Stimulated activated memory B cell treated with anti-CD40 and anti-IgM and Interleukin-4, amounts not matched to agents 10 μg/mL and 1 μg/mL and 100 μg/mL, for 72 hours (primary cell): ENCODE data around the gene FGFBP3.

ENCODE experiments used
- ATAC-seq: fragments of 150-1000 bp; cut with Tn5 transposase; 2 replicates; pipeline ENCODE4 v1.10.0; 2021
- H3K27ac Mint-ChIP-seq: one replicate; pipeline ENCODE4 v1.8.0; 2022; ENCODE audit warnings: mild to moderate bottlenecking, mixed read lengths
- H3K27me3 Mint-ChIP-seq: one replicate; pipeline ENCODE4 v1.8.0; 2022; ENCODE audit warnings: mixed read lengths
- H3K36me3 Mint-ChIP-seq: one replicate; pipeline ENCODE4 v1.8.0; 2022; ENCODE audit warnings: mixed read lengths
- H3K4me1 Mint-ChIP-seq: one replicate; pipeline ENCODE4 v1.8.0; 2022; ENCODE audit warnings: mixed read lengths
- H3K4me3 Mint-ChIP-seq: one replicate; pipeline ENCODE4 v1.8.0; 2022; ENCODE audit warnings: mild to moderate bottlenecking, moderate library complexity, mixed read lengths
- H3K9me3 Mint-ChIP-seq: one replicate; pipeline ENCODE4 v1.8.0; 2022; ENCODE audit warnings: mixed read lengths

FGFBP3 gene, protein sequence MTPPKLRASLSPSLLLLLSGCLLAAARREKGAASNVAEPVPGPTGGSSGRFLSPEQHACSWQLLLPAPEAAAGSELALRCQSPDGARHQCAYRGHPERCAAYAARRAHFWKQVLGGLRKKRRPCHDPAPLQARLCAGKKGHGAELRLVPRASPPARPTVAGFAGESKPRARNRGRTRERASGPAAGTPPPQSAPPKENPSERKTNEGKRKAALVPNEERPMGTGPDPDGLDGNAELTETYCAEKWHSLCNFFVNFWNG

GRCh38 chr10:91909117-91909677 is at the start of gene FGFBP3:
TSS of gene FGFBP3 (minus strand) at chr10:91909486. CDS start at chr10:91908969, 517 bp downstream.
- Mint-ChIP-seq H3K4me1 (peaks cover 25% of the 10 kb centered on the region), H3K36me3 (peaks cover 11% of the 10 kb centered on the region), H3K9me3 (no peaks in the 10 kb centered on the region)

DNA sequence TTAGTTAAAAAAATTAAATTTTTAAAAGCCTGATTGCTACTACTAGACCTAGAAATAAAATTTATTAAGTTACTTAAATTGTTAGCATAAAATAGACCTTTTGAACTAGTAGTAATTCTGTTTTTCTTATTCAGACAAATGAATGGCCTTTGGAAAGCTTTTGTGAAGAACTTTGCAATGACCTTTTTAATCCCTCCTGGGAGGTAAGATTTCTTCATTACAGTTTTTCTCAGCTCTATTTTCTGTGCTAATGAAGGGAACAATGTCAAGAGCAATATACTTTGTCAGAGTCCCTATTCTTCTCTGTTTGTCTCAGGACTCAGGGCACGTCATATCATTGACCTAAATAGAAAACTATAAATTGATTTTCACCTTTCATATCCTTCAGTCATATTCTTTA is 47.8 kb upstream of the FGFBP3 start:
- no peak for ATAC-seq
- Mint-ChIP-seq H3K4me3 (no peak overlapping the region), H3K36me3 (peaks cover 82% of the 10 kb centered on the region), H3K4me1 (no peaks in the 10 kb centered on the region), H3K27ac (no peak overlapping the region), H3K27me3 (no peaks in the 10 kb centered on the region), H3K9me3 (no peaks in the 10 kb centered on the region)

More at GRCh38 chr10:91909117-91909677, at the start of gene FGFBP3:
- H3K4me3 Mint-ChIP-seq: peak within 1 kb of the TSS; percentile 93
- H3K27ac Mint-ChIP-seq: peak within 1 kb of the TSS; percentile 63
- no peak for ATAC-seq
- no peaks in the 10 kb centered on the region for H3K27me3 Mint-ChIP-seq

DNA sequence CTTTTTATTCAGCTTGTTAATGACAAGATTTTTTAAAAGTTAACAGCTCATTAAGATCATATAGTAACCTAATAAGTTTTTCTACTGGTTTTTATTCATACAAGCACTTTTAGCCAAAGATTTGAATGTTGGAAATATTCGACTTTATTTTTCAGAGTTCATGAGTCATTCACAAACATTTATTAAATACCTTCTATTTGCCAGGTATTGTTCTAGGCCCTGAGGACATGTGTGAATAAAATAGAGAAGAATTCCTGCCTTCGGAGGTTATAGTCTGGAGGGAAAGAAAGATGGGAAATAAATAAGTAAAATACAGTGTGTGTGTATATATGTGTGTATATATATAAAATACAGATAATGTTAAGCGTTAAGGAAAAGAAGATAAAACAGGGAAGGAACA is 45.8 kb upstream of the FGFBP3 start:
- H3K27ac Mint-ChIP-seq: no peak overlapping the region
- ATAC-seq: no peak
- no peaks in the 10 kb centered on the region for H3K4me1 Mint-ChIP-seq
- H3K36me3 Mint-ChIP-seq: peaks cover 79% of the 10 kb centered on the region
- H3K9me3 Mint-ChIP-seq: no peaks in the 10 kb centered on the region
- no peaks in the 10 kb centered on the region for H3K27me3 Mint-ChIP-seq
- no peak overlapping the region for H3K4me3 Mint-ChIP-seq

DNA sequence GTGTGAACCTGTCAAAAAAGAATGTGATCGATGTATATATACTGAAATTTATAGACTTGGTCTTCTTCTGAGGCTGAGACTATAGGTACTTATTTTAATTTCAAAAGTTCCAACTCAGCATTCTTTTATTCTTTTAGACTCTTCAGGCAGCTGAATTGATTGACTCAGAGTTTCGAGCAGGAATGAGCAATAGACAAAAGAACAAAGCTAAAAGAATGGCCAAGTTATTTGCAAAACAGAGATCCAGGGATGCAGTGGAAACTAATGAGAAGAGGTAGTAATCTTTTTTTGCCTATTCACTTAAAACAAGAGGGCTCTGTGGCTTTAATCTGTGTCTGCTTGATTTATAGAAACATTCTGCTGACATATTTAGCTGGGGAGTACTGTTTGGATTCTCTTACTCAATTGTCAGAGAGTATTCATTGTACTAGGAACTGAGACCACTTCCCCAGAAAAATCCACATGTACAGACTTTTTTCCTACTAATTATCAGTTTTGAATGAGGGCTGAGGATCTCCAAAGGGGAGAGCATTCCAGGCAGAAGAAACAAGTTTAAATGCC is 44.4 kb upstream of the FGFBP3 start:
- H3K27ac Mint-ChIP-seq: no peak overlapping the region
- no peaks in the 10 kb centered on the region for H3K9me3 Mint-ChIP-seq
- H3K4me1 Mint-ChIP-seq: no peaks in the 10 kb centered on the region
- H3K4me3 Mint-ChIP-seq: no peak overlapping the region
- peaks cover 77% of the 10 kb centered on the region for H3K36me3 Mint-ChIP-seq
- H3K27me3 Mint-ChIP-seq: no peaks in the 10 kb centered on the region
- ATAC-seq: no peak

GRCh38 chr10:91944880-91945630 is 35.8 kb upstream of the FGFBP3 start:
- no peak overlapping the region for H3K4me3 Mint-ChIP-seq
- H3K9me3 Mint-ChIP-seq: no peaks in the 10 kb centered on the region
- no peak overlapping the region for H3K27ac Mint-ChIP-seq
- no peaks in the 10 kb centered on the region for H3K27me3 Mint-ChIP-seq
- H3K4me1 Mint-ChIP-seq: no peaks in the 10 kb centered on the region
- H3K36me3 Mint-ChIP-seq: peaks cover 35% of the 10 kb centered on the region
- peak; percentile 51 for ATAC-seq

DNA sequence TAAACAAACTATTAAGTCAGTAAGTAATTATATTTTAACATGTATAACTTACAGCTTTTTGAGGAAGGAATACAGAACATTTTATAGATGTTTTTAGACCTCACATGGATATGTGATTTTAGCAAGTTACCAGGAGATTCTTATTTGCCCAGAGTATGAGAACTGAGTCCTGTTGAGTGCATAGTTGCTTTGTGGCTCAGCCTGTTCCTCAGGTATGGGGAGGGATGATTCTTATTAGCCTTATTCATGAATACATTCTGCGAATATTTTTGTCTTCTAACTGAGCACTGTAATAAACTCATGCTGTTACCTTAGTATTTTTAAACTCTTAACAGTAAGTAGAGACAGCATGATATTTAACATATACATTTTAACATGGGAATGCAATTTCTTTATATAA is 32.1 kb upstream of the FGFBP3 start:
- H3K4me3 Mint-ChIP-seq: no peak overlapping the region
- peaks cover 46% of the 10 kb centered on the region for H3K36me3 Mint-ChIP-seq
- ATAC-seq: no peak
- peaks cover 11% of the 10 kb centered on the region for H3K4me1 Mint-ChIP-seq
- H3K9me3 Mint-ChIP-seq: no peaks in the 10 kb centered on the region
- H3K27ac Mint-ChIP-seq: no peak overlapping the region
- H3K27me3 Mint-ChIP-seq: no peaks in the 10 kb centered on the region

DNA sequence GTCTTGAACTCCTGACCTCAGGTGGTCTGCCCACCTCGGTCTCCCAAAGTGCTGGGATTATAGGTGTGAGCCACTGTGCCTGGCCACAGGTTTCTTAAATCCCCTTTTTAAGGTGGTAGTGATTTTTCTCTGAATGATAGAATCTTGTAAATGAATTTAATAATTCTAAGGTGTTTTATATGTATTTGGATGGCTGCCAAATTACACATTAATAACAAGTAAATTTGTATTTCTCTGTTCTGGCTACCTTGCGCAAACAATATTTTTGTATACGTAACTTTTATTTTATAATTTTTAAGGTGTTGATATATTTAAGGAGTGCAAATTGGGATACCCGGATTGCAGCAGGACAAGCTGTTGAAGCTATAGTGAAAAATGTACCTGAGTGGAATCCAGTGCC is 30.4 kb upstream of the FGFBP3 start:
- Mint-ChIP-seq H3K4me3 (no peak overlapping the region), H3K27ac (no peak overlapping the region), H3K36me3 (peaks cover 50% of the 10 kb centered on the region), H3K27me3 (no peaks in the 10 kb centered on the region), H3K9me3 (no peaks in the 10 kb centered on the region), H3K4me1 (peaks cover 18% of the 10 kb centered on the region)
- ATAC-seq: no peak

GRCh38 chr10:91935886-91936285 is 26.6 kb upstream of the FGFBP3 start:
- Mint-ChIP-seq H3K27ac (no peak overlapping the region), H3K4me1 (peaks cover 47% of the 10 kb centered on the region), H3K9me3 (no peaks in the 10 kb centered on the region), H3K27me3 (no peaks in the 10 kb centered on the region), H3K36me3 (peaks cover 63% of the 10 kb centered on the region), H3K4me3 (no peak overlapping the region)
- no peak for ATAC-seq

GRCh38 chr10:91932737-91933136 is 23.5 kb upstream of the FGFBP3 start:
- Mint-ChIP-seq H3K4me3 (no peak overlapping the region), H3K27ac (peak overlapping the region; percentile 0), H3K9me3 (no peaks in the 10 kb centered on the region), H3K4me1 (peaks cover 38% of the 10 kb centered on the region), H3K27me3 (no peaks in the 10 kb centered on the region), H3K36me3 (peaks cover 50% of the 10 kb centered on the region)
- ATAC-seq: no peak

- Mint-ChIP-seq H3K36me3 (peaks cover 47% of the 10 kb centered on the region), H3K27ac (no peak overlapping the region), H3K4me3 (no peak overlapping the region), H3K27me3 (no peaks in the 10 kb centered on the region), H3K4me1 (peaks cover 46% of the 10 kb centered on the region), H3K9me3 (no peaks in the 10 kb centered on the region)
- ATAC-seq: no peak
These were observed 22.4 kb upstream of the FGFBP3 start for GRCh38 chr10:91931526-91932190.

GRCh38 chr10:91930939-91931338 is 21.7 kb upstream of the FGFBP3 start:
- H3K9me3 Mint-ChIP-seq: no peaks in the 10 kb centered on the region
- peaks cover 48% of the 10 kb centered on the region for H3K4me1 Mint-ChIP-seq
- peaks cover 47% of the 10 kb centered on the region for H3K36me3 Mint-ChIP-seq
- H3K27ac Mint-ChIP-seq: no peak overlapping the region
- no peaks in the 10 kb centered on the region for H3K27me3 Mint-ChIP-seq
- no peak for ATAC-seq
- no peak overlapping the region for H3K4me3 Mint-ChIP-seq

DNA sequence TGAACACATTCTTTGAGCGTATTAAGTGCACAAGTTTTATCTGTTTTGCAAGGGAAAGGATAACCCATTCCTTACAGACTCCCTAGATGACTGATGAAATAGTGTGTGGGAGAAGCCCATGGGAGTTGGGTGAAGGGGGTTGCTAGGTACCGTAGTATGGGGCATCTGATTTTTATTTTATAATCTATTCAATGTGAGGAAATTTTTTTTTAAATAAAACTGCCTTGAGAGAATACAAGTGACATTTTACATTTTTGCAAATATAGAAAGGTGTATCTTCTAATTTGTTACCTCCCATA is 15.7 kb upstream of the FGFBP3 start:
- Mint-ChIP-seq H3K4me1 (peaks cover 26% of the 10 kb centered on the region), H3K36me3 (peaks cover 19% of the 10 kb centered on the region), H3K9me3 (no peaks in the 10 kb centered on the region), H3K27me3 (no peaks in the 10 kb centered on the region), H3K27ac (peak overlapping the region; percentile 96), H3K4me3 (peak overlapping the region; percentile 84)
- ATAC-seq: no peak

GRCh38 chr10:91924212-91925021 is 15.1 kb upstream of the FGFBP3 start:
- Mint-ChIP-seq H3K36me3 (peaks cover 19% of the 10 kb centered on the region), H3K27ac (peak overlapping the region; percentile 96), H3K4me3 (peak overlapping the region; percentile 84), H3K4me1 (peaks cover 26% of the 10 kb centered on the region), H3K9me3 (no peaks in the 10 kb centered on the region), H3K27me3 (peaks cover 1% of the 10 kb centered on the region)
- peak; percentile 44 for ATAC-seq

DNA sequence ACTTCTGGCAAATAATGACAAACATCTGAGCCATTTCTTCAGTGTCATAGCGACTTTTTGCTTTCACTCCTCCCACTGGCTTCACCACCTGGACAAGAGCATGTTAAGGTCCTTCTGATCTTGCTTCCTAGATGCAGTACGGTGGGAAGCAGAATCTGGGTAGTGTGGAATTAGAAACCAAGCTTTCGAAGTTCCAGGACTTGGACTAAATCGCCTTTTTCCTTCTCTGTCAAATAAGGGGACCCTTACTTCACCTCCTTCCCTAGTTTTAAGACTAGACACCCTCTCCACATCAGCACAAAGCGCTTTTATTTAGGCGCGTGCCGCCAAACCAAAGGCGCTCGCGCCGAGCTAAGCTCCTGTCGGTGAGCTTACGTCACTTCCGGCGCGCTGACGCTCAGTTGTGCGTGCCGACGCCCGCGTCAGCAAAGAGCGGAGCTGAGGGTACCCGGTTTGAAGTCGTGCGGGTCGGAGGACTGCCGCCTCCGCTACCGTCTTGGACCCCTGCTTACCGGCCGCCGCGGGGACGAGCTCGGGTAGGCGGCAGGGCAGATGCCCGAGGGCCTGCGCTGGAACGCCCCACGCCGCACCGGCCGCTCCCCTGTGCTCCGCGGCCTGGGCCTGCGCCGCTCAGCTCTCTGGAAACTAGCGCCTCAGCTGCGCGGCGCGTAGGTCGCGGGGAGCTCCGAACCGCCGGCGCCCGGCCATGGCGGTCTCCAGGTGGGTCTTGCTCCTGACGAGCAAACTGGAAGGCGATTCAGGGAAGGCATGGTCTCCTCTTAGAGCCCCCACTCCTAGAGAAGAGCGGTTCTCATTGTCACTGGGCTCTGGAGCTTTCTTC is 14.3 kb upstream of the FGFBP3 start, which contains the start of gene BTAF1:
Gene BTAF1 (plus strand): TSS at position 400 of the 841 bp plus-strand sequence. CDS start 307 bp downstream, at position 707.
- Mint-ChIP-seq H3K4me1 (peaks cover 26% of the 10 kb centered on the region), H3K27me3 (peaks cover 9% of the 10 kb centered on the region), H3K9me3 (peaks cover 2% of the 10 kb centered on the region), H3K27ac (peak within 1 kb of the TSS; percentile 96), H3K36me3 (peaks cover 19% of the 10 kb centered on the region), H3K4me3 (peak within 1 kb of the TSS; percentile 84)
- ATAC-seq: peak; percentile 99
